Naive thymus-derived CD8-positive, alpha-beta T cell (primary cell): ENCODE measurements around the gene PPM1L. TPM values are rescaled to one million over a fixed set of nuclear protein-coding genes. Genes with fewer than 3 reads are reported as not detected.

ENCODE experiments used
- ATAC-seq, 2 donors: fragments of 150-1000 bp; cut with Tn5 transposase in 1 of 2; sonication (Bioruptor Pico), chemical (Tn5 transposase) in 1 of 2; 1 replicate in 1 of 2; 2 replicates in 1 of 2; pipeline ENCODE4 v1.10.0; 2021; ENCODE audit warnings: mild to moderate bottlenecking in 2 of 2, moderate library complexity in 2 of 2
- POLR2A ChIA-PET: fragments of 350-600 bp; sonication (Branson Sonifier 250); formaldehyde crosslinking; loops from one replicate; lab custom pipeline; 2021; ENCODE audit warnings: antibody characterized with exemption; lab: Charles Lee
- DNase-seq, 10 donors: peaks; one replicate each; pipeline versions ENCODE4 v3.0.0 to v3.0.0-alpha.2; 2020 to 2022
- H3K27ac Mint-ChIP-seq, 10 donors: one replicate each; pipeline ENCODE4 v1.8.0; 2020 to 2022; ENCODE audit warnings: mild to moderate bottlenecking in 10 of 10, mixed read lengths in 10 of 10, moderate library complexity in 4 of 10, inconsistent platforms in 1 of 10
- H3K27me3 Mint-ChIP-seq, 5 donors: one replicate each; pipeline ENCODE4 v1.8.0; 2021 to 2022; ENCODE audit warnings: mixed read lengths in 5 of 5
- H3K36me3 Mint-ChIP-seq, 3 donors: one replicate each; pipeline ENCODE4 v1.8.0; 2020 to 2022; ENCODE audit warnings: mixed read lengths in 3 of 3, mild to moderate bottlenecking in 2 of 3, inconsistent platforms in 1 of 3
- H3K4me1 Mint-ChIP-seq, 4 donors: one replicate each; pipeline ENCODE4 v1.8.0; 2021 to 2022; ENCODE audit warnings: mixed read lengths in 4 of 4
- H3K4me3 Mint-ChIP-seq, 10 donors: one replicate each; pipeline ENCODE4 v1.8.0; 2020 to 2022; ENCODE audit warnings: mild to moderate bottlenecking in 10 of 10, mixed read lengths in 10 of 10, moderate library complexity in 6 of 10, inconsistent platforms in 1 of 10
- H3K9me3 Mint-ChIP-seq, 9 donors: one replicate each; pipeline ENCODE4 v1.8.0; 2020 to 2022; ENCODE audit warnings: mixed read lengths in 9 of 9, mild to moderate bottlenecking in 3 of 9, inconsistent platforms in 1 of 9, moderate library complexity in 1 of 9
- polyA plus RNA-seq, 3 donors: library from polyadenylated mRNA; unstranded; fragments of 300-500 nt; fragmentation: Illumina TruSeq; gene quantifications; one replicate each; pipeline ENCODE4 v1.2.3, GENCODE V29; 2021
- total RNA-seq, 8 experiments: library from RNA in 2 of 8; stranded (reverse) in 2 of 8; gene quantifications; one replicate each; pipeline ENCODE4 v1.2.3 and lab custom pipeline; 2021 to 2026

PPM1L gene
- total and polyA plus RNA-seq, 5 experiments from 2014 or later, result 0.46 to 5.9 (median 1.9) TPM

DNA sequence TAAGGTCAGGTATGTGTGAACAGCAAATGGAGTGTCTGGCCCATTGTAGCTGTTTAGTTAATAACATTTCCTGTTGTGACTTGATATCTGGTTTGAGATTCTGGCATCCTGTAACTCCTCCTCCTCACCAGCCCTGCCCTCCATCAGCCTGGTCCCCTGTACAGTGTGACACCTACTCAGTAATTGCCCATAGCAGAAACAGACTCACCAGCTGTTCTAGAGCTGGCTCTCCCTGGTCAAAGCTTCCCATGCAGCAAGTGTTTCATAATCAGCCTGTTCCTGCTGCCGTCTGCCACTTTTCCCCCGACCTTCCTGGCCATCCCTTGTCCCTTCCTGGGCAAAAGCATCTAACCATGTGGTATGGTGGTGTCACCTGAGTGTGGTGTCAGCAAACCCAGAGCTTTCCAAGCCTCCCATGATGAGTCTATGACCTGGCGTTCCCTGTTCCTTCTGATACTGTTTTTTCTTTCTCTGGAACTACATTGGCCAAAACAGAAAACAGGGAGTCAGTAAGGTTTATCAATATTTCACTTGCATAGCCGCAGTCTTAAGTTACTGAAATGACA lies 293.7 kb downstream of the PPM1L start:
- DNase-seq (no peak), ATAC-seq (no peak)
- Mint-ChIP-seq H3K4me3 (no peak overlapping the region), H3K9me3 (peaks cover 0 to 22% (median 8%) of the 10 kb centered on the region in 9 donors), H3K36me3 (peaks cover under 1 to 16% (median 6%) of the 10 kb centered on the region in 3 donors), H3K4me1 (peaks cover 0 to 5% (median 0%) of the 10 kb centered on the region in 4 donors), H3K27me3 (peaks cover 0 to 3% (median 0%) of the 10 kb centered on the region in 5 donors), H3K27ac (no peak overlapping the region)
- POLR2A ChIA-PET, result no interaction called here

DNA sequence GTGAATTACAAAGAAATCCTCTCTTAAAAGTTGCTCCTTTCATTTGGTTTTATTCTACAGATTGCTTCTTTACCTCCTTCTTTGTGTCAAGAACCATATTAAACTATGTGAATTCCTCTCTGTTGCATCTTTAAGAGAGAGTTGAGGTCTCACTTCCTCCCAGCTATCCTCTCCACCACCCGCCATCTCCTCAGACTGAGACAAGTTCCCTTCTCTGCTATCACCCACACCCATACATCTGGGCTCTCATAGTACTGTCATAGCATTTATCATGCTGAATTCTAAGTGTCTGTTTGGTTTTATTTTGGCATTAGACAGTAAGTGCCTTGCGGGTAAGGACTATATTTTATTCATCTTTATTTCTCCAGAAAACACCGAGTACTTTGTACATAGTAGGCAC lies 294.9 kb downstream of the PPM1L start:
- H3K36me3 Mint-ChIP-seq, result peaks cover 0 to 8% (median 4%) of the 10 kb centered on the region in 3 donors
- no peak for DNase-seq
- ATAC-seq, result no peak
- H3K9me3 Mint-ChIP-seq, result peaks cover 0 to 13% (median 0%) of the 10 kb centered on the region in 9 donors
- POLR2A ChIA-PET, result no interaction called here
- no peak overlapping the region for H3K4me3 Mint-ChIP-seq
- peaks cover 0 to 9% (median 0%) of the 10 kb centered on the region in 5 donors for H3K27me3 Mint-ChIP-seq
- no peak overlapping the region for H3K27ac Mint-ChIP-seq
- H3K4me1 Mint-ChIP-seq, result peaks cover 0 to 8% (median 0%) of the 10 kb centered on the region in 4 donors

DNA sequence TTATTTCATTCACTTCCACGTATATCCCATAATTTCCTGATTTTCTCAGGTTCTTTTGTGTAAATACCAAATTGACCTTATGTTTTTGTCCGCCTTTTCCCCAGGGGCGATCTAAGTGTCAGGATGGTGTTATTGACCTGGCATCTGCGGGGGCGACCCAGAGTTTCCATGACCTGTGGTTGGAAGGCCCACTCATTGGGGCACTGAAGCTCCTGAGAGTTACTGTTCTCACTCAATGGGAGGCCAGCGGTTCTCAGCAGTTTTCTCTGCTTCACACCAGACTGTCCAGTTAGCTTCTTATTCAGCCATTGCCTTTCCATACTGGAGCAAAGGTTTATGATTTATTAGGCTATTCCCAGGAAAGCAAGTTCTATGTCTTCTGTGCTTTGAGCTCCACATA lies 295.8 kb downstream of the PPM1L start:
- peaks cover 0 to 8% (median 4%) of the 10 kb centered on the region in 3 donors for H3K36me3 Mint-ChIP-seq
- H3K9me3 Mint-ChIP-seq, result peaks cover 0 to 12% (median 0%) of the 10 kb centered on the region in 9 donors
- POLR2A ChIA-PET, result no interaction called here
- H3K4me3 Mint-ChIP-seq, result no peak overlapping the region
- H3K4me1 Mint-ChIP-seq, result peaks cover 0 to 8% (median 0%) of the 10 kb centered on the region in 4 donors
- H3K27me3 Mint-ChIP-seq, result peaks cover 0 to 9% (median 0%) of the 10 kb centered on the region in 5 donors
- no peak for DNase-seq
- no peak overlapping the region for H3K27ac Mint-ChIP-seq
- no peak for ATAC-seq

DNA sequence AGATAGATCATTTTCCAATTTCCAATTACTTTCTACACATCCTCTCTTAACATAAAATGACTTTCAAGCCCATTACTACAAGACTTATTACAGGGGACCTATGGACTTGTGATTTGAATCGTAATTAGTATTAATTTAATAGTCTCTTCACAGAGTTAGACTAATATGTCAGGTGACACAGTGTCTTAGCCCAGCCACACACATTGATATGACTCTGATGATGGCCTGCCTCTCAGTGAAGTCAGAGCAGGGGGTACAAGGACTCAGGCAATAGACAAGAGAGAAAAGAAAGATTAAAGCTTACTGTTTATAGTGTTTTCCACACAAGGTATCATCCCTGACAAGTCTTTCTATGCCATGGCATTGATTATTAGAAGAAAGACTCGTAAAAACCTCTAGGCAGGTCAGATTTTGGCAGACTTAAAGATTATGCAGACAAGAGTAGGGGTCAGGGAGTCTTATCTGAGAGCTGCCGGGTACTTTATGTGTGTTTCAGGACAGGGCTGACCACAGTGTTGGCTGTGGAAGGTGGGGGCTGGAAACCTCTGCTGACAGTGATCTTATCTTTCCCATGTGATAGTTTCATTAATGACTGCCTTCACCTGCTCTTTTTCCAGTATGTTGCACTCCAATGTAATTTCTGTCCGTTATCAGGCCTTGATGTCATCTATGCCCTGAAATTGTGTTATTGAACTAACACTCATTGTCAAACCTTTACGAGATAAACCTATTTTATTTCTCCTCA lies 299.0 kb downstream of the PPM1L start:
- POLR2A ChIA-PET, result no interaction called here
- Mint-ChIP-seq H3K9me3 (peaks cover 0 to under 1% (median 0%) of the 10 kb centered on the region in 9 donors), H3K27ac (no peak overlapping the region), H3K4me1 (peaks cover 0 to 8% (median 0%) of the 10 kb centered on the region in 4 donors), H3K27me3 (peaks cover 0 to 6% (median 0%) of the 10 kb centered on the region in 5 donors), H3K36me3 (peaks cover 0 to 3% (median under 1%) of the 10 kb centered on the region in 3 donors), H3K4me3 (no peak overlapping the region)
- DNase-seq (no peak), ATAC-seq (no peak)

DNA sequence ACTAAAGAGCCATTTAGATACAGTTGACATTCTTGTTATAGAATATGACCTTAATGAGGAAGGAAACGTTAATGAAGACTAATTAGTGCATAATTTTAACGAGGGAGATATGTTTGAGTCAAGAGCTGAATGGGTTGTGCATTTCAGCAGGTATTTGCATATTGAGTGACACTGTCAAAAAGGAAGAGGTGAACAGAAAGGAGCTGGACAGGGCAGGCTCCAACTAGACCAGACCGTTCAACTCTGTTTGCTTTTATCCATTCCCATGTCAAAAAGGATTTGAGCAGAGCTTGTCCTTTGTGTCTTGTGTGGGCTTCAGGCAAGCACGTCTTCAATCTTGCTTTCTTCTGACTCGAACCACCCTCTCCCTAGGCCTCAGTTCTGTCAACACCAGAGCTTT lies 308.4 kb downstream of the PPM1L start:
- peaks cover 0 to 2% (median 0%) of the 10 kb centered on the region in 9 donors for H3K9me3 Mint-ChIP-seq
- DNase-seq, result no peak
- H3K4me1 Mint-ChIP-seq, result peaks cover 0 to 18% (median 0%) of the 10 kb centered on the region in 4 donors
- H3K36me3 Mint-ChIP-seq, result peaks cover 0 to 4% (median 4%) of the 10 kb centered on the region in 3 donors
- no peaks in the 10 kb centered on the region for H3K27me3 Mint-ChIP-seq
- H3K27ac Mint-ChIP-seq, result no peak overlapping the region
- POLR2A ChIA-PET, result no interaction called here
- ATAC-seq, result no peak
- H3K4me3 Mint-ChIP-seq, result no peak overlapping the region

DNA sequence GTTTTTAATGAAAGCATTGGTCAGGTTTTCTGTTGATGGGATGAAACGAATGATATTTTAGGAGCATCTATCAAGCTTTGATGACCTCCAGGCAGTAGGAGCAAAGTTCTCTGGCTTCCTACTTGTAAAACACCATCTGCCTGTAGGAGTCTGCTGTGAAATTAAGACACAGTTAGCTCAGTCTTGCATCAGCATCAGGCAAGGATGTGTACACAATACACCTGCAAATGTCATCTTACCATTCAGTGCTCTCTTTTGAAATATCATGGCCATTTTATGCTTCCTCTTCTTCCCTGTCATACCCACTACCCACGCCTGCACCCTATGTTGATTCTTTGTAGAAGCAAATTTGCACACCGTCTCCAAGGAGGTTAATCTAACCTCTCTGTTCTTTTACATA lies 310.9 kb downstream of the PPM1L start:
- H3K4me1 Mint-ChIP-seq, result peaks cover 0 to 31% (median 0%) of the 10 kb centered on the region in 4 donors
- DNase-seq (no peak), ATAC-seq (no peak)
- peaks cover 0 to 4% (median 4%) of the 10 kb centered on the region in 3 donors for H3K36me3 Mint-ChIP-seq
- H3K27me3 Mint-ChIP-seq, result no peaks in the 10 kb centered on the region
- no peaks in the 10 kb centered on the region for H3K9me3 Mint-ChIP-seq
- no peak overlapping the region for H3K4me3 Mint-ChIP-seq
- no peak overlapping the region for H3K27ac Mint-ChIP-seq
- POLR2A ChIA-PET, result no interaction called here

DNA sequence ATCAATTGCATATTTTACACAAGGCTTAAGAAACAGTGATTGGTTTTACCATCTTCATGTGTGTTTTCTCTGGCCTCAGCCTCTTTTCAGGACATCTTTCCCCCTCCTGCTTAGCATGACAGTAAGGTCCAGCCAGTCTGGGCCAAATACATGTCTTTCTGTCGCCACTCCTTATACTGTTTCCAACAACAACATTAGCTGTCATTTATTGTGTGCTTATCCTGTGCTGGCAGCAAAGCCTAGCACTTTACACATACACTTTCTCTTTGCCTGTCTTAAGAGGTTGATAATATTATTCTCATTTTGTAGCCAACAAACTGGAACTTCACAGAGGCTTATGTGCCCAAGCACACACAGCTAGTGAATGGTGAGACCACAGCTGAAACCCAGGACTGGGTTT lies 311.3 kb downstream of the PPM1L start:
- Mint-ChIP-seq H3K9me3 (no peaks in the 10 kb centered on the region), H3K27me3 (no peaks in the 10 kb centered on the region), H3K36me3 (peaks cover 0 to 4% (median 4%) of the 10 kb centered on the region in 3 donors), H3K4me3 (no peak overlapping the region), H3K27ac (no peak overlapping the region), H3K4me1 (peaks cover 0 to 31% (median 0%) of the 10 kb centered on the region in 4 donors)
- DNase-seq, result no peak
- POLR2A ChIA-PET, result no interaction called here
- no peak for ATAC-seq

- Mint-ChIP-seq H3K4me3 (no peak overlapping the region), H3K9me3 (no peaks in the 10 kb centered on the region), H3K36me3 (peaks cover 0 to 4% (median 4%) of the 10 kb centered on the region in 3 donors), H3K27ac (no peak overlapping the region), H3K27me3 (no peaks in the 10 kb centered on the region), H3K4me1 (peaks cover 0 to 31% (median 0%) of the 10 kb centered on the region in 4 donors)
- POLR2A ChIA-PET, result no interaction called here
- DNase-seq (no peak), ATAC-seq (peak in 1 of 2 donors; percentile 44)
These were observed 313.6 kb downstream of the PPM1L start for GRCh38 chr3:161069511-161070251.

DNA sequence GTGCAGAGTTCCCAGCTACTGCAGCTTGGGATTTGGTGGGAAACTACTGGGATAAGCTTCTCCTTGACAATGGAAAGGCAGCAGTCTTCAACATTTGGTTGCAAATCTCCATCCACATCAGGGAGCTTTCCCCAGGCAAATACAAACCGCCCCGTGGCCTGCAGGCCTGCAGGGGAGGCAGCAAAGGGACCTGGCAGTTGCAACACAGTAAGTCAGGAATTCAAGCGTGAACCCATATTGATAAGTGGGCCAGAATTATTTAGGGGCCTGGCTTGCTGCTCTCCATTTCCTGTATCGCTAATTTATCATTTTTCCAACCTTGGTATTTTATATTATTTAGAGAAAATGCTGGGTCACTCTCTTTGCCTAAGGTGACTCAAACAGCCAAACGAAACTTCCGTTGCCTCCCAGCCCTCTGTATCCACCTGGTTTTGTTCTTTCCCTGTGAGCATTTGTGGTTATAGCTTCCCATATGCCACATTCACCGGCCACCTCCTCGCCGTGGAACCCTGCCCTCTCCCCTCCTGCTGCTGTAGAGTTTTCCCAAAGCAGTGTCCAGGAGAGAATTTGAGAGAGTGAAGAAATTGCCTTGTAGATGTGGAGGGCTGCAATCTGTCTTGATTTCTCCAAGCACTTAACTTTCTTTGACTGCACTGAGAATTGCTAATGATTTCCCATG lies 314.4 kb downstream of the PPM1L start:
- Mint-ChIP-seq H3K4me3 (no peak overlapping the region), H3K27ac (no peak overlapping the region), H3K4me1 (peaks cover 0 to 31% (median 0%) of the 10 kb centered on the region in 4 donors), H3K9me3 (no peaks in the 10 kb centered on the region), H3K36me3 (peaks cover 0 to 4% (median 4%) of the 10 kb centered on the region in 3 donors), H3K27me3 (no peaks in the 10 kb centered on the region)
- POLR2A ChIA-PET, result no interaction called here
- ATAC-seq (no peak), DNase-seq (no peak)

DNA sequence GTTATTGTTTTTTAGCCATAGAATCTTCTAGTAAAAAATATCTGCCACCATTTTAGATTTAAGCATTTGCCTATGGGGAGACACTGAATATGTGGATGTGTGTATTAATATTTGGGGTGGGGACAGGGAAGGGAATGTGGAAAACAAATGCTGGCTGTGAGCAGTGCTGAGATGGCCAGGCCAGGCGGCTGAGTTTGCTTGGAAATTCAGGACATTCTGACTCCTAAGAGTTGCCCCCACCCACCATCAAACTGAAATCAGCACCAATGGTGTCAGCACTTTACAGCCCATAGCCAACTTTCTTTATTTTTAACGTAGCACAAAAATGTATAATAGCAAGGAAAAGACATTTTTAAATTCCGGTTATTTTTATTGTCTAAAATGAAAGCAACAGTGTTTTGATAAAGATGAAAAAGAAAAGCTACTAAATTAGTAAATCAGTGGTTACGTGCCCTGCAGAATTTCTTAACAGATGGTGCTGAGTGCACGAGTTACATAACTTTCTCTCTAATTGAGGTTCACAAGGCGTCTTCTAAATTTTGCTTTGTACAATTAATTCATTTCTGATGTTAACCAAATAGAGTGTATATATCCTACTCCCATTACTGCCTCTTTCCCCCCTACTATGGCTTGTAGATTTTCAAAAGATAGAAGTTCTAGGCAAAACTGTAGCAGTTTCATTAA lies 315.1 kb downstream of the PPM1L start:
- POLR2A ChIA-PET, result no interaction called here
- Mint-ChIP-seq H3K27me3 (no peaks in the 10 kb centered on the region), H3K9me3 (no peaks in the 10 kb centered on the region), H3K4me3 (no peak overlapping the region), H3K27ac (no peak overlapping the region), H3K4me1 (peaks cover 0 to 31% (median 0%) of the 10 kb centered on the region in 4 donors), H3K36me3 (peaks cover 0 to 4% (median 4%) of the 10 kb centered on the region in 3 donors)
- ATAC-seq (no peak), DNase-seq (no peak)

DNA sequence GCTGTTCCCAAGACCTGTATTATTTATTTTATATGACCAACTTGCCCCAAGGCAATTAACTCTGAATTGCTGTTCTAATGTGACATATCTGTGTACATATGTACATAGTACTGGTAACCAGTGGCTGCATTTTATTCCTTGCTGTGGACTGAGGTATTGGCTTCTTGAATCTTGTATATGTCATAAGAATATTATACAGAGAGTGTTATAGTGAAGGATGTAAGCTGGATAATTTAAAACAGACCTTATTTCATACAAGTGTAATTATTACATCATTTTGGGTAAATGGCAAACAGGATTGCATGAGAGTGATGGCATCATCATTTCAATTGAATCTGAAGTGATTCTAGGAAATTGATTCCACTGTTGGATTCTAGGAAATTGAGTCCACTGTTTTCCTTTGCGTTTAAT lies 316.2 kb downstream of the PPM1L start:
- no peaks in the 10 kb centered on the region for H3K27me3 Mint-ChIP-seq
- POLR2A ChIA-PET, result no interaction called here
- ATAC-seq (no peak), DNase-seq (no peak)
- H3K36me3 Mint-ChIP-seq, result peaks cover 0 to 4% (median 4%) of the 10 kb centered on the region in 3 donors
- H3K9me3 Mint-ChIP-seq, result no peaks in the 10 kb centered on the region
- H3K27ac Mint-ChIP-seq, result no peak overlapping the region
- no peak overlapping the region for H3K4me3 Mint-ChIP-seq
- H3K4me1 Mint-ChIP-seq, result peaks cover 0 to 26% (median 0%) of the 10 kb centered on the region in 4 donors

GRCh38 chr3:161072751-161073150 lies 316.7 kb downstream of the PPM1L start:
- ATAC-seq (no peak), DNase-seq (no peak)
- no peaks in the 10 kb centered on the region for H3K9me3 Mint-ChIP-seq
- POLR2A ChIA-PET, result no interaction called here
- peaks cover 0 to 21% (median 0%) of the 10 kb centered on the region in 4 donors for H3K4me1 Mint-ChIP-seq
- H3K4me3 Mint-ChIP-seq, result no peak overlapping the region
- H3K27ac Mint-ChIP-seq, result no peak overlapping the region
- H3K36me3 Mint-ChIP-seq, result peaks cover 0 to 4% (median 4%) of the 10 kb centered on the region in 3 donors
- H3K27me3 Mint-ChIP-seq, result no peaks in the 10 kb centered on the region
